GM19035 (cell line): ENCODE data around the gene RDH14.

Experiments
- ATAC-seq: cut with Tn5 transposase; IDR thresholded peaks from one replicate; pipeline ENCODE4 v1.9.1; 2021; ENCODE audit not compliant: unreplicated experiment

Gene RDH14

GRCh38 chr2:18560031-18560796 lies at the start of gene RDH14:
Gene RDH14, minus strand, starts transcription at chr2:18560653. Its CDS starts 81 bp downstream, at chr2:18560572.
- ATAC-seq, result peak; percentile 97

- no peak for ATAC-seq
These were observed 49.6 kb upstream of the RDH14 start for GRCh38 chr2:18610090-18610489.

- ATAC-seq, result no peak
These were observed 44.7 kb upstream of the RDH14 start for GRCh38 chr2:18605115-18605514.

- ATAC-seq, result no peak
These were observed 44.1 kb upstream of the RDH14 start for GRCh38 chr2:18604531-18604885.

- no peak for ATAC-seq
These were observed 43.5 kb upstream of the RDH14 start for GRCh38 chr2:18603854-18604530.

- ATAC-seq, result no peak
These were observed 41.8 kb upstream of the RDH14 start for GRCh38 chr2:18602298-18602697.

GRCh38 chr2:18600255-18600613 lies 39.8 kb upstream of the RDH14 start:
- ATAC-seq, result no peak

- no peak for ATAC-seq
These were observed 39.2 kb upstream of the RDH14 start for GRCh38 chr2:18599509-18600254.

- ATAC-seq, result no peak
These were observed 38.5 kb upstream of the RDH14 start for GRCh38 chr2:18598848-18599484.

GRCh38 chr2:18597618-18598017 lies 37.2 kb upstream of the RDH14 start:
- ATAC-seq, result no peak

- no peak for ATAC-seq
These were observed 36.5 kb upstream of the RDH14 start for GRCh38 chr2:18596993-18597392.

- no peak for ATAC-seq
These were observed 33.0 kb upstream of the RDH14 start for GRCh38 chr2:18593496-18593895.

GRCh38 chr2:18592372-18592771 lies 31.9 kb upstream of the RDH14 start:
- no peak for ATAC-seq

GRCh38 chr2:18589354-18589753 lies 28.9 kb upstream of the RDH14 start, which contains the start of gene NT5C1B:
Gene NT5C1B, minus strand, starts transcription at chr2:18589569. Its CDS starts 101 bp downstream, at chr2:18589468.
- ATAC-seq, result no peak

GRCh38 chr2:18588802-18589201 lies 28.3 kb upstream of the RDH14 start:
- no peak for ATAC-seq

- ATAC-seq, result no peak
These were observed 27.6 kb upstream of the RDH14 start for GRCh38 chr2:18588049-18588448.

- no peak for ATAC-seq
These were observed 25.1 kb upstream of the RDH14 start for GRCh38 chr2:18585526-18585925.

GRCh38 chr2:18584608-18584954 lies 24.1 kb upstream of the RDH14 start:
- no peak for ATAC-seq

- no peak for ATAC-seq
These were observed 23.6 kb upstream of the RDH14 start for GRCh38 chr2:18583905-18584607.

GRCh38 chr2:18580606-18581005 lies 20.2 kb upstream of the RDH14 start:
- ATAC-seq, result no peak

- no peak for ATAC-seq
These were observed 17.6 kb upstream of the RDH14 start for GRCh38 chr2:18578033-18578432.
